ENCODE results near the gene SYNE2. TPM values are rescaled to one million over a fixed set of nuclear protein-coding genes. Genes with fewer than 3 reads are reported as not detected.
A peak's percentile ranks its signal among the peaks of the same experiment; 100 is the strongest.

The SYNE2 gene
- total RNA-seq, 1 donor from 2014 or later: 121 TPM

GRCh38 chr14:64109819-64110554 is 257.2 kb downstream of the SYNE2 start:
- Histone ChIP-seq H3K9me3 (no peaks in the 10 kb centered on the region), H3K4me3 (no peak overlapping the region), H3K27ac (no peak overlapping the region), H3K27me3 (no peaks in the 10 kb centered on the region), H3K36me3 (peaks cover 18% of the 10 kb centered on the region), H3K4me1 (no peaks in the 10 kb centered on the region)
- ATAC-seq (no peak), DNase-seq (no peak)
- intact Hi-C loops (cut with DNase I): no loop called here
- TF ChIP-seq, protein P1, sequence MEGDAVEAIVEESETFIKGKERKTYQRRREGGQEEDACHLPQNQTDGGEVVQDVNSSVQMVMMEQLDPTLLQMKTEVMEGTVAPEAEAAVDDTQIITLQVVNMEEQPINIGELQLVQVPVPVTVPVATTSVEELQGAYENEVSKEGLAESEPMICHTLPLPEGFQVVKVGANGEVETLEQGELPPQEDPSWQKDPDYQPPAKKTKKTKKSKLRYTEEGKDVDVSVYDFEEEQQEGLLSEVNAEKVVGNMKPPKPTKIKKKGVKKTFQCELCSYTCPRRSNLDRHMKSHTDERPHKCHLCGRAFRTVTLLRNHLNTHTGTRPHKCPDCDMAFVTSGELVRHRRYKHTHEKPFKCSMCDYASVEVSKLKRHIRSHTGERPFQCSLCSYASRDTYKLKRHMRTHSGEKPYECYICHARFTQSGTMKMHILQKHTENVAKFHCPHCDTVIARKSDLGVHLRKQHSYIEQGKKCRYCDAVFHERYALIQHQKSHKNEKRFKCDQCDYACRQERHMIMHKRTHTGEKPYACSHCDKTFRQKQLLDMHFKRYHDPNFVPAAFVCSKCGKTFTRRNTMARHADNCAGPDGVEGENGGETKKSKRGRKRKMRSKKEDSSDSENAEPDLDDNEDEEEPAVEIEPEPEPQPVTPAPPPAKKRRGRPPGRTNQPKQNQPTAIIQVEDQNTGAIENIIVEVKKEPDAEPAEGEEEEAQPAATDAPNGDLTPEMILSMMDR (IDR thresholded peaks at IDR 0.05): no peak

- TF ChIP-seq, protein P1 (IDR thresholded peaks at IDR 0.05): no peak
- Histone ChIP-seq H3K4me1 (no peaks in the 10 kb centered on the region), H3K27me3 (no peaks in the 10 kb centered on the region), H3K9me3 (no peaks in the 10 kb centered on the region), H3K36me3 (peaks cover 13% of the 10 kb centered on the region), H3K4me3 (no peak overlapping the region), H3K27ac (no peak overlapping the region)
- ATAC-seq (no peak), DNase-seq (no peak)
- intact Hi-C loops (cut with DNase I): no loop called here
Observed at GRCh38 chr14:64110802-64111201, 258.0 kb downstream of the SYNE2 start.

GRCh38 chr14:64112867-64113678 is 260.3 kb downstream of the SYNE2 start:
- Histone ChIP-seq H3K4me3 (no peak overlapping the region), H3K36me3 (peaks cover 13% of the 10 kb centered on the region), H3K27ac (no peak overlapping the region), H3K27me3 (no peaks in the 10 kb centered on the region), H3K9me3 (no peaks in the 10 kb centered on the region), H3K4me1 (no peaks in the 10 kb centered on the region)
- intact Hi-C loops (cut with DNase I): no loop called here
- ATAC-seq (peak; percentile 51), DNase-seq (no peak)
- TF ChIP-seq, protein P1 (IDR thresholded peaks at IDR 0.05): no peak

GRCh38 chr14:64114166-64114565 is 261.4 kb downstream of the SYNE2 start:
- Histone ChIP-seq H3K9me3 (no peaks in the 10 kb centered on the region), H3K36me3 (peaks cover 13% of the 10 kb centered on the region), H3K27me3 (no peaks in the 10 kb centered on the region), H3K27ac (no peak overlapping the region), H3K4me3 (no peak overlapping the region), H3K4me1 (no peaks in the 10 kb centered on the region)
- TF ChIP-seq, protein P1 (IDR thresholded peaks at IDR 0.05): no peak
- DNase-seq (no peak), ATAC-seq (no peak)
- intact Hi-C loops (cut with DNase I): no loop called here

- no peak for ATAC-seq
- TF ChIP-seq, protein P1 (IDR thresholded peaks at IDR 0.05): no peak
- Histone ChIP-seq H3K9me3 (no peaks in the 10 kb centered on the region), H3K27me3 (no peaks in the 10 kb centered on the region), H3K27ac (no peak overlapping the region), H3K4me3 (no peak overlapping the region), H3K4me1 (no peaks in the 10 kb centered on the region), H3K36me3 (peaks cover 15% of the 10 kb centered on the region)
- DNase-seq: no peak
- intact Hi-C loops (cut with DNase I): no loop called here
Observed at GRCh38 chr14:64114796-64115195, 262.0 kb downstream of the SYNE2 start.

All from upper lobe of right lung (tissue), 1 donor.